ENCODE results near the gene CPPED1. TPM values are rescaled to one million over a fixed set of nuclear protein-coding genes. Genes with fewer than 3 reads are reported as not detected.
"Not testable (repeated sequence)": the region's sequence is repeated elsewhere in the genome, so short reads cannot be mapped to it uniquely, and the experiment has no call there.

The CPPED1 gene
- total RNA-seq, 4 donors from 2014 or later, result 7.3 to 24.5 (median 11.8) TPM

DNA sequence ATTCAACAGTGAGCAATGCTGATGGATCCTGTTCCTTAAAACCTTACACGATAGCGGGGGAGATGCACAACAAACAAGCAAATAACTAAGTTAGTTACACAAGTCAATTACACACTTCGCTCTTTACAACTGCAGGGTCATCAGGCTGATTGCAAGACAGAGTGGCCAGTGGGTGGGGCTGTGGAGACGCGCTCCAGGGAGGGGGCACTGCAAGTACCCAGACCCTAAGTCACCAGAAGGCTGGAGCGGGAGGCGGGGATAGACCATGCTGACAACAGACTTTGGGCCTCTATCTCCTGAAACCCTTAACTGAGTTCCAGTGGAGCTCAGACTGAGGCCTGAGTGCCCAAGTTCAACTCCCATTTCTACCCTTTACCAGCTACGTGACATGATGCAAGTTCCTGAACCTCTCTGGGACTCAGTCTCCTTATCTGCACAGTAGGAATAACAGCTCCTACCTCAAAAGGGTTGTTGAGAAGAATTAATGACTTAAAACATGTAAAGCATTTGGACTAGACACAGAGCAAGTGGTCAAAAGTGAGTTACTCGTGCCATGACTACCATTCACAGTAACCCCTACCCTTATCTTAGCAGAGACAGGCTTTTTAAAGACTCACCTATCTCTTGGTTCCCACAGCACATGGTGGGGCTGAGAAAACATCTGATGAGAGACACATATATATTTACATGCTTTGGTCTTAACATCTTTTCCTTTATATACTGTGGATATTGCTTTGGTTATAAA, 10.4 kb downstream of the CPPED1 start:
- 71 to 82% methylated on average over 1 to 9 of the region's 9 CpGs for WGBS, 2 donors (ENCODE audit: low coverage in 1 of 2)
- TF ChIP-seq, protein P1, sequence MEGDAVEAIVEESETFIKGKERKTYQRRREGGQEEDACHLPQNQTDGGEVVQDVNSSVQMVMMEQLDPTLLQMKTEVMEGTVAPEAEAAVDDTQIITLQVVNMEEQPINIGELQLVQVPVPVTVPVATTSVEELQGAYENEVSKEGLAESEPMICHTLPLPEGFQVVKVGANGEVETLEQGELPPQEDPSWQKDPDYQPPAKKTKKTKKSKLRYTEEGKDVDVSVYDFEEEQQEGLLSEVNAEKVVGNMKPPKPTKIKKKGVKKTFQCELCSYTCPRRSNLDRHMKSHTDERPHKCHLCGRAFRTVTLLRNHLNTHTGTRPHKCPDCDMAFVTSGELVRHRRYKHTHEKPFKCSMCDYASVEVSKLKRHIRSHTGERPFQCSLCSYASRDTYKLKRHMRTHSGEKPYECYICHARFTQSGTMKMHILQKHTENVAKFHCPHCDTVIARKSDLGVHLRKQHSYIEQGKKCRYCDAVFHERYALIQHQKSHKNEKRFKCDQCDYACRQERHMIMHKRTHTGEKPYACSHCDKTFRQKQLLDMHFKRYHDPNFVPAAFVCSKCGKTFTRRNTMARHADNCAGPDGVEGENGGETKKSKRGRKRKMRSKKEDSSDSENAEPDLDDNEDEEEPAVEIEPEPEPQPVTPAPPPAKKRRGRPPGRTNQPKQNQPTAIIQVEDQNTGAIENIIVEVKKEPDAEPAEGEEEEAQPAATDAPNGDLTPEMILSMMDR (IDR thresholded peaks at IDR 0.05), result no peak
- TF ChIP-seq POLR2AphosphoS5 (IDR thresholded peaks at IDR 0.05) (no peak), POLR2A (IDR thresholded peaks at IDR 0.05) (no peak), EP300 (IDR thresholded peaks at IDR 0.05) (no peak)
- no peaks in the 10 kb centered on the region for H3K9me3 ChIP-seq

GRCh38 chr16:12792528-12792927, 11.2 kb downstream of the CPPED1 start:
- not testable (repeated sequence) for H3K27me3 ChIP-seq, ATAC-seq, H3K4me1 ChIP-seq, H3K27ac ChIP-seq, H3K4me3 ChIP-seq, H3K9me3 ChIP-seq
- 94 to 98% methylated on average over 5 of the region's 5 CpGs for WGBS, 2 donors (ENCODE audit: low coverage in 1 of 2)
- peaks cover 0 to 11% of the 10 kb centered on the region in 2 donors for H3K36me3 ChIP-seq

More for the DNA sequence above, 10.4 kb downstream of the CPPED1 start:
- no peaks in the 10 kb centered on the region for H3K4me1 ChIP-seq
- no peak overlapping the region for H3K4me3 ChIP-seq
- no peak for ATAC-seq
- H3K27me3 ChIP-seq, result no peaks in the 10 kb centered on the region
- H3K36me3 ChIP-seq, result peaks cover 0 to 6% of the 10 kb centered on the region in 2 donors
- no peak overlapping the region for H3K27ac ChIP-seq

DNA sequence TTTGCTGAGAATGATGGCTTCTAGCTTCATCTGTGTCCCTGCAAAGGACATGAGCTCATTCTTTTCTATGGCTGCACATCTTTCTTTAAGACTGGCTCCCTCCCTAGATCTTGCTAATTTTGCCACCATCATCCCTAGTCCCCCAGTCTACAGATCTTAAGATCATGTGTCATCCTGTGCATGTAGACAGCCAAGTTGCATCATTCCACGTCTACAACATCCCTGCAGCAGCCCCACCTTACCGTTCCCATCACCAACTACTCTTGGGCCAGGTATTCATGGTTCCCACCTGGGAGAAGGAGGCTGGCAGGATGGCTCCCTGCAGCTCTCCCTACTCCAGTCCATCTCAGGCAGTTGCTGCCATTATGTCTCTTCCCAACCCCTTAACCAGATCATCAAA, 12.3 kb downstream of the CPPED1 start:
- no peak for ATAC-seq
- no peaks in the 10 kb centered on the region for H3K27me3 ChIP-seq
- TF ChIP-seq, protein P1 (IDR thresholded peaks at IDR 0.05), result no peak
- no peak for TF ChIP-seq POLR2AphosphoS5 (IDR thresholded peaks at IDR 0.05)
- no peak overlapping the region for H3K4me3 ChIP-seq
- no peak overlapping the region for H3K27ac ChIP-seq
- 80 to 94% methylated on average over 1 to 2 of the region's 2 CpGs for WGBS, 2 donors (ENCODE audit: low coverage in 1 of 2)
- H3K4me1 ChIP-seq, result no peaks in the 10 kb centered on the region
- H3K36me3 ChIP-seq, result peaks cover 0 to 12% of the 10 kb centered on the region in 2 donors
- H3K9me3 ChIP-seq, result peaks cover 0 to 6% (median 0%) of the 10 kb centered on the region in 3 donors

DNA sequence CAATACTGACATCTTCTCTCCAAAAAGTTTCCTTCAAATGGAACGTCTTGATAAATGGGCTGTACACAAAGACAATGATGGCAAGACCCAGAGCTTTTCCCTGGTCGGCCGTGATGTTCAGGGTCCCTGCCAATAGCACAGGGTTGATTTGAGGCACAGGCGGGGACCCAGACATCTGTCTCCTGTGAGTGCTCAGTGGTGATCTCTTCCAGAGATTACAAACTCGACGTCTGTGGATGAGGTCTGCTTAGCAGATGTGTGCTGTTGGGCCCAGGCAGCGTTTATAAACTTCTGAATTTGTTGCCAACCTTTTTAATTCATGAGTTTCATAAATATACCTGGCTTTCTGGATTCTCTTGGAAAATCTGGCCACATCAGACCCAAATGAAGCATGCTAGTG, 14.9 kb downstream of the CPPED1 start:
- Histone ChIP-seq H3K4me3 (no peak overlapping the region), H3K36me3 (peaks cover 0 to 12% of the 10 kb centered on the region in 2 donors), H3K4me1 (no peaks in the 10 kb centered on the region), H3K27me3 (no peaks in the 10 kb centered on the region), H3K9me3 (peaks cover 0 to 19% (median 0%) of the 10 kb centered on the region in 3 donors), H3K27ac (no peak overlapping the region)
- ATAC-seq, result no peak
- TF ChIP-seq POLR2A (IDR thresholded peaks at IDR 0.05) (no peak), EP300 (IDR thresholded peaks at IDR 0.05) (no peak), POLR2AphosphoS5 (IDR thresholded peaks at IDR 0.05) (no peak)
- TF ChIP-seq, protein P1 (IDR thresholded peaks at IDR 0.05), result no peak
- 53 to 76% methylated on average over 3 to 6 of the region's 7 CpGs for WGBS, 2 donors (ENCODE audit: low coverage in 1 of 2)

DNA sequence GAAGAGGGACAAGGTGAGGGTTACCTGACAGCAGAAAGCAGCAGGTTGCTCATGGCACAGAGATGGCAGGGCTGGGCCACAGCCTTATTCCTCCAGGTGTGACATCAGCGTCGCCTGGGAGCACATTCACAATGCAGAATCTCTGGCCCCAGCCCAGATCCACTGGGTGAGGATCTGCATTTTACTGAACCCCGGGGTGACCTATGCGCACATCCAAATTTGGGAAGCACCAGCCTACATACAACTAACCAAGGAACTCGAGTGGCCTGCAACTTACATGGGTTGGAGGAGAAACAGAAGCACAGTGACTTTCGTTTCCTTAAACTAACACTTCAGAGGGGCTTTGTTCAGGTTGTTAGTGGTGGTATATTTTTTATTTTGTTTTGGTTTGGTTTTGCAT, 17.6 kb downstream of the CPPED1 start:
- Histone ChIP-seq H3K27ac (no peak overlapping the region), H3K4me1 (no peaks in the 10 kb centered on the region), H3K4me3 (no peak overlapping the region), H3K9me3 (peaks cover 0 to 20% (median 0%) of the 10 kb centered on the region in 3 donors), H3K27me3 (no peaks in the 10 kb centered on the region), H3K36me3 (peaks cover 0 to 14% of the 10 kb centered on the region in 2 donors)
- TF ChIP-seq EP300 (IDR thresholded peaks at IDR 0.05), result no peak
- TF ChIP-seq POLR2A (IDR thresholded peaks at IDR 0.05), result no peak
- TF ChIP-seq, protein P1 (IDR thresholded peaks at IDR 0.05), result no peak
- no peak for TF ChIP-seq POLR2AphosphoS5 (IDR thresholded peaks at IDR 0.05)
- ATAC-seq, result no peak
- 87 to 88% methylated on average over 3 to 5 of the region's 6 CpGs for WGBS, 2 donors (ENCODE audit: low coverage in 1 of 2)

Measured in gastroesophageal sphincter (tissue), 4 donors.